ENCODE measurements around the gene SERPINB1. TPM values are rescaled to one million over a fixed set of nuclear protein-coding genes. Genes with fewer than 3 reads are reported as not detected.

Gene SERPINB1
- total and polyA plus RNA-seq, 10 of the 15 experiments (the other 5 are each of a cell fraction or from before 2014, with no cell fraction given) = 0.45 to 2.4 (median 0.83) TPM

DNA sequence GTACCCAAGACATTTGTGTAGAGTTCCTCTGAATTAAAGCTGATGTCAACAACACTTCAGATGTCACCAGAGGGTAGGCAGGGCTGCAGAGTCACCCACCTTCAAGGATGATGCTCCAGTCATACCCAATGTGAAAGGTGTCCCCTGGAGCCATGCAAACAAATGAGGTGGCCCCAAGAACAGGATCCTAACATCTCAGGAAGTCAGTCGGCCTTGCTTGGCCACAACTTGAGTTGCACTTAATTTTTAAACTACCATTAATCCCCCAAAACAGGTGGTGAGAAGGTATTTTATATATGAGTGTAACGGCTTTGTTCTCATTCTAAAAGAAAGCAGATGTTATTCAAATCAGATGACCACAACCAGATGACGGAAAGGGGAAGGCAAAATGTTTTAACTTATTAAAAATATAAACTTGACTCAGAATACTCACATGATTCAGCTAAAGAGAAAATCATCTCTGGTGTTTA is 21.1 kb upstream of the SERPINB1 start (continued):
- TF ChIP-seq, protein P1, sequence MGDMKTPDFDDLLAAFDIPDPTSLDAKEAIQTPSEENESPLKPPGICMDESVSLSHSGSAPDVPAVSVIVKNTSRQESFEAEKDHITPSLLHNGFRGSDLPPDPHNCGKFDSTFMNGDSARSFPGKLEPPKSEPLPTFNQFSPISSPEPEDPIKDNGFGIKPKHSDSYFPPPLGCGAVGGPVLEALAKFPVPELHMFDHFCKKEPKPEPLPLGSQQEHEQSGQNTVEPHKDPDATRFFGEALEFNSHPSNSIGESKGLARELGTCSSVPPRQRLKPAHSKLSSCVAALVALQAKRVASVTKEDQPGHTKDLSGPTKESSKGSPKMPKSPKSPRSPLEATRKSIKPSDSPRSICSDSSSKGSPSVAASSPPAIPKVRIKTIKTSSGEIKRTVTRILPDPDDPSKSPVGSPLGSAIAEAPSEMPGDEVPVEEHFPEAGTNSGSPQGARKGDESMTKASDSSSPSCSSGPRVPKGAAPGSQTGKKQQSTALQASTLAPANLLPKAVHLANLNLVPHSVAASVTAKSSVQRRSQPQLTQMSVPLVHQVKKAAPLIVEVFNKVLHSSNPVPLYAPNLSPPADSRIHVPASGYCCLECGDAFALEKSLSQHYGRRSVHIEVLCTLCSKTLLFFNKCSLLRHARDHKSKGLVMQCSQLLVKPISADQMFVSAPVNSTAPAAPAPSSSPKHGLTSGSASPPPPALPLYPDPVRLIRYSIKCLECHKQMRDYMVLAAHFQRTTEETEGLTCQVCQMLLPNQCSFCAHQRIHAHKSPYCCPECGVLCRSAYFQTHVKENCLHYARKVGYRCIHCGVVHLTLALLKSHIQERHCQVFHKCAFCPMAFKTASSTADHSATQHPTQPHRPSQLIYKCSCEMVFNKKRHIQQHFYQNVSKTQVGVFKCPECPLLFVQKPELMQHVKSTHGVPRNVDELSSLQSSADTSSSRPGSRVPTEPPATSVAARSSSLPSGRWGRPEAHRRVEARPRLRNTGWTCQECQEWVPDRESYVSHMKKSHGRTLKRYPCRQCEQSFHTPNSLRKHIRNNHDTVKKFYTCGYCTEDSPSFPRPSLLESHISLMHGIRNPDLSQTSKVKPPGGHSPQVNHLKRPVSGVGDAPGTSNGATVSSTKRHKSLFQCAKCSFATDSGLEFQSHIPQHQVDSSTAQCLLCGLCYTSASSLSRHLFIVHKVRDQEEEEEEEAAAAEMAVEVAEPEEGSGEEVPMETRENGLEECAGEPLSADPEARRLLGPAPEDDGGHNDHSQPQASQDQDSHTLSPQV (IDR thresholded peaks at IDR 0.05) = peak; percentile 80
- TF ChIP-seq, protein P2, sequence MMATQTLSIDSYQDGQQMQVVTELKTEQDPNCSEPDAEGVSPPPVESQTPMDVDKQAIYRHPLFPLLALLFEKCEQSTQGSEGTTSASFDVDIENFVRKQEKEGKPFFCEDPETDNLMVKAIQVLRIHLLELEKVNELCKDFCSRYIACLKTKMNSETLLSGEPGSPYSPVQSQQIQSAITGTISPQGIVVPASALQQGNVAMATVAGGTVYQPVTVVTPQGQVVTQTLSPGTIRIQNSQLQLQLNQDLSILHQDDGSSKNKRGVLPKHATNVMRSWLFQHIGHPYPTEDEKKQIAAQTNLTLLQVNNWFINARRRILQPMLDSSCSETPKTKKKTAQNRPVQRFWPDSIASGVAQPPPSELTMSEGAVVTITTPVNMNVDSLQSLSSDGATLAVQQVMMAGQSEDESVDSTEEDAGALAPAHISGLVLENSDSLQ (IDR thresholded peaks at IDR 0.05) = peak; percentile 62
- TF ChIP-seq CHD4 (IDR thresholded peaks at IDR 0.05) (no peak), DPF2 (IDR thresholded peaks at IDR 0.05) (peak; percentile 83), BHLHE40 (IDR thresholded peaks at IDR 0.05; ENCODE audit: borderline replicate concordance in 1 of 2, low read depth in 2 of 2, low read length in 1 of 2) (peak; percentile 71 to 80), LARP7 (IDR thresholded peaks at IDR 0.05) (no peak), ZNF24 (IDR thresholded peaks at IDR 0.05) (peak; percentile 40; the same call in 1 of the 2 replicates), NFYA (IDR thresholded peaks at IDR 0.05; ENCODE audit: borderline replicate concordance, low read depth, low read length) (no peak), MEF2B (IDR thresholded peaks at IDR 0.05; ENCODE audit: partially characterized antibody, poor library complexity, severe bottlenecking) (peak; percentile 80), ETV6 (conservative IDR thresholded peaks at IDR 0.05 in 1 of 2, IDR thresholded peaks at IDR 0.05 in 1 of 2; ENCODE audit: borderline replicate concordance in 1 of 2, low read depth in 1 of 2) (peak in 1 of 2 experiments; percentile 75; a peak in 2 of 4 replicates), MTA2 (IDR thresholded peaks at IDR 0.05; ENCODE audit: low read depth) (peak; percentile 95), CREM (IDR thresholded peaks at IDR 0.05; ENCODE audit: low read depth) (peak; percentile 71; the same call in 1 of the 2 replicates), EGR1 (IDR thresholded peaks at IDR 0.05; ENCODE audit: borderline replicate concordance in 1 of 2, low read depth in 2 of 2, low read length in 2 of 2) (no peak), ZBED1 (IDR thresholded peaks at IDR 0.05; ENCODE audit: borderline replicate concordance) (peak; percentile 82; the same call in 1 of the 2 replicates), ZZZ3 (IDR thresholded peaks at IDR 0.05; ENCODE audit: control insufficient read depth, insufficient read length, low read depth) (no peak), RUNX3 (IDR thresholded peaks at IDR 0.05; ENCODE audit: low read length) (peak; percentile 97), TBL1XR1 (IDR thresholded peaks at IDR 0.05; ENCODE audit: low read depth, low read length) (peak; percentile 90), IKZF1 (conservative IDR thresholded peaks at IDR 0.05) (peak; percentile 89), NBN (IDR thresholded peaks at IDR 0.05) (peak; percentile 83)
- TF ChIP-seq, protein P3, sequence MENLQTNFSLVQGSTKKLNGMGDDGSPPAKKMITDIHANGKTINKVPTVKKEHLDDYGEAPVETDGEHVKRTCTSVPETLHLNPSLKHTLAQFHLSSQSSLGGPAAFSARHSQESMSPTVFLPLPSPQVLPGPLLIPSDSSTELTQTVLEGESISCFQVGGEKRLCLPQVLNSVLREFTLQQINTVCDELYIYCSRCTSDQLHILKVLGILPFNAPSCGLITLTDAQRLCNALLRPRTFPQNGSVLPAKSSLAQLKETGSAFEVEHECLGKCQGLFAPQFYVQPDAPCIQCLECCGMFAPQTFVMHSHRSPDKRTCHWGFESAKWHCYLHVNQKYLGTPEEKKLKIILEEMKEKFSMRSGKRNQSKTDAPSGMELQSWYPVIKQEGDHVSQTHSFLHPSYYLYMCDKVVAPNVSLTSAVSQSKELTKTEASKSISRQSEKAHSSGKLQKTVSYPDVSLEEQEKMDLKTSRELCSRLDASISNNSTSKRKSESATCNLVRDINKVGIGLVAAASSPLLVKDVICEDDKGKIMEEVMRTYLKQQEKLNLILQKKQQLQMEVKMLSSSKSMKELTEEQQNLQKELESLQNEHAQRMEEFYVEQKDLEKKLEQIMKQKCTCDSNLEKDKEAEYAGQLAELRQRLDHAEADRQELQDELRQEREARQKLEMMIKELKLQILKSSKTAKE (IDR thresholded peaks at IDR 0.05; ENCODE audit: low read depth, poor library complexity, severe bottlenecking) = peak; percentile 92
- TF ChIP-seq, protein P4, sequence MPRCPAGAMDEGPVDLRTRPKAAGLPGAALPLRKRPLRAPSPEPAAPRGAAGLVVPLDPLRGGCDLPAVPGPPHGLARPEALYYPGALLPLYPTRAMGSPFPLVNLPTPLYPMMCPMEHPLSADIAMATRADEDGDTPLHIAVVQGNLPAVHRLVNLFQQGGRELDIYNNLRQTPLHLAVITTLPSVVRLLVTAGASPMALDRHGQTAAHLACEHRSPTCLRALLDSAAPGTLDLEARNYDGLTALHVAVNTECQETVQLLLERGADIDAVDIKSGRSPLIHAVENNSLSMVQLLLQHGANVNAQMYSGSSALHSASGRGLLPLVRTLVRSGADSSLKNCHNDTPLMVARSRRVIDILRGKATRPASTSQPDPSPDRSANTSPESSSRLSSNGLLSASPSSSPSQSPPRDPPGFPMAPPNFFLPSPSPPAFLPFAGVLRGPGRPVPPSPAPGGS (IDR thresholded peaks at IDR 0.05; ENCODE audit: borderline replicate concordance, insufficient read depth, low read depth, low read length, poor library complexity, severe bottlenecking) = peak; percentile 29
